ENCODE results near the gene CCDC190. TPM values are rescaled to one million over a fixed set of nuclear protein-coding genes. Genes with fewer than 3 reads are reported as not detected.

Gene CCDC190
- polyA plus RNA-seq, 3 donors = not detected

DNA sequence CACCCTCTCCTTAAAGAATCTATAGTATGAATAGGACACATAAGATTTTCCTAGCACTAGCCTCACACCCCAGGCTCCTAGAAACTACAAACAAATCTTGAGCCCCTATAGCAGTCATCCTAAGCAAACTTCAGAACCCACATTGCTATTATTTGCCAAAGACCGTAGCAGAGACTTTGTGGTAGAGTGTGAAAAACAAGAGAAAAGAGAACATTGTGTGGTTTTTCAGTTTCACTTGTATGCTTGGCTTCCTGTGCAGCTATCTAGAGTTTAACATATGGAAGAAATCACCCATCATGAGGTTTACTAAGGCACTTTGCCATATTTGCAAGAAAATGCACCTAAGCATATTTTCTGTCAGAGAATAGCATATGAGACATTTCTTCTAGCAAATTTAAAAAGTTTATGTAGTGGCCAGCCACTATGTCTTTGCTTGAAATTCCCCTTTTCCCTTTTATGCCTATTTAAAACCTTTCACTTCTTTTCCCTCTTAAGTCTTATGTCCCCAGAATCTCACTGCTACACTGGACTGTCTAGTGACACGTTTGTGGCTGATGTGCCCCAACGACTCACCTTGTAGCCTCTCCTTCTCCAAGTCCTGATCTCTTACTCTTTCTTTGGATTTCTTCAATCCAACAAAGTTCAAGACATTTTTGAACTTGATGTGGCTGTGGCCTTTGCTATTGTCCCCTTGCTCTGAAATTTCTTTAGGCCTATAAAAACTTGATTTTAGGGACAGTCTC lies 25.6 kb downstream of the CCDC190 start:
- Histone ChIP-seq H3K4me1 (ENCODE audit: control insufficient read depth in 1 of 2, insufficient read depth in 2 of 2, low read length in 2 of 2) (no peaks in the 10 kb centered on the region), H4K20me1 (ENCODE audit: insufficient read depth, low read length) (no peaks in the 10 kb centered on the region), H2AFZ (ENCODE audit: insufficient read depth, low read depth, low read length, poor library complexity, severe bottlenecking) (no peak overlapping the region), H3K79me2 (ENCODE audit: insufficient read depth, low read length) (no peaks in the 10 kb centered on the region), H3K27me3 (ENCODE audit: control insufficient read depth in 2 of 2, insufficient read depth in 2 of 2, low read length in 2 of 2) (no peaks in the 10 kb centered on the region), H3K36me3 (replicated peaks in 1 of 2; ENCODE audit: control insufficient read depth in 1 of 2, insufficient read depth in 2 of 2, low read length in 2 of 2) (no peaks in the 10 kb centered on the region), H3K9ac (ENCODE audit: insufficient read depth, low read length, poor library complexity, severe bottlenecking) (no peak overlapping the region), H3K27ac (ENCODE audit: low read depth in 1 of 2, low read length in 2 of 2) (no peak overlapping the region), H3K4me3 (replicated peaks in 1 of 3; ENCODE audit: low read depth in 2 of 3, low read length in 3 of 3) (no peak overlapping the region), H3K4me2 (replicated peaks; ENCODE audit: extremely low read depth, low read length, poor library complexity, severe bottlenecking) (no peak overlapping the region), H3K9me3 (replicated peaks in 1 of 2; ENCODE audit: control insufficient read depth in 1 of 2, insufficient read depth in 1 of 2, low read length in 2 of 2) (peaks cover 13 to 15% of the 10 kb centered on the region in 2 donors)
- DNase-seq = no peak
- Mint-ChIP-seq H3K4me3 (no peak overlapping the region), H3K9me3 (peaks cover 10 to 25% (median 18%) of the 10 kb centered on the region in 7 donors), H3K27ac (no peak overlapping the region), H3K4me1 (no peaks in the 10 kb centered on the region), H3K27me3 (ENCODE audit: low read depth in 3 of 3) (peaks cover 2 to 8% (median 4%) of the 10 kb centered on the region in 3 donors), H3K36me3 (no peaks in the 10 kb centered on the region)
- intact Hi-C loops (cut with micrococcal nuclease) = no loop called here
- TF ChIP-seq, protein P1, sequence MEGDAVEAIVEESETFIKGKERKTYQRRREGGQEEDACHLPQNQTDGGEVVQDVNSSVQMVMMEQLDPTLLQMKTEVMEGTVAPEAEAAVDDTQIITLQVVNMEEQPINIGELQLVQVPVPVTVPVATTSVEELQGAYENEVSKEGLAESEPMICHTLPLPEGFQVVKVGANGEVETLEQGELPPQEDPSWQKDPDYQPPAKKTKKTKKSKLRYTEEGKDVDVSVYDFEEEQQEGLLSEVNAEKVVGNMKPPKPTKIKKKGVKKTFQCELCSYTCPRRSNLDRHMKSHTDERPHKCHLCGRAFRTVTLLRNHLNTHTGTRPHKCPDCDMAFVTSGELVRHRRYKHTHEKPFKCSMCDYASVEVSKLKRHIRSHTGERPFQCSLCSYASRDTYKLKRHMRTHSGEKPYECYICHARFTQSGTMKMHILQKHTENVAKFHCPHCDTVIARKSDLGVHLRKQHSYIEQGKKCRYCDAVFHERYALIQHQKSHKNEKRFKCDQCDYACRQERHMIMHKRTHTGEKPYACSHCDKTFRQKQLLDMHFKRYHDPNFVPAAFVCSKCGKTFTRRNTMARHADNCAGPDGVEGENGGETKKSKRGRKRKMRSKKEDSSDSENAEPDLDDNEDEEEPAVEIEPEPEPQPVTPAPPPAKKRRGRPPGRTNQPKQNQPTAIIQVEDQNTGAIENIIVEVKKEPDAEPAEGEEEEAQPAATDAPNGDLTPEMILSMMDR (IDR thresholded peaks at IDR 0.05) = no peak
- 77% methylated on average over 2 of the region's 3 CpGs for WGBS (ENCODE audit: insufficient coverage)

DNA sequence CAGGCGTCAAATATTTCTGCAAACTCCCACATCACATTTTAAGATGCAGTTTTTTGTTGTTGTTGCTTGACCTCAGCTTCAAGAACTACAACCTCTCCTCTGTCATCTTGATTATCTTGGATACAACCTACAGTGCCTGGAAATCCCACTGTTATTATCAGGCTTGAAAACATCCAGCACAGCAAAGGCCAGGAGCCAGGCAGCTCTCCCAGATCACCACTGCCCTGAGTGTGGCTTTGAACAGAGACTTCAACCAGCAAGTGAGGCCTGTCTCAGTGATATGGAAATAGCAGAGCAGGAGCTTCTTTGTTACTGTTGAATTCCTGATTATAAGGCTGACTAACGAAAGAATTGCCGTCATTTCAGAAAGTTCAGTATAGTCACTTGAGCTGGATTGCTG lies 28.5 kb downstream of the CCDC190 start:
- intact Hi-C loops (cut with micrococcal nuclease) = no loop called here
- peaks cover 0 to 6% (median 5%) of the 10 kb centered on the region in 7 donors for H3K9me3 Mint-ChIP-seq
- H3K36me3 Mint-ChIP-seq = no peaks in the 10 kb centered on the region
- no peaks in the 10 kb centered on the region for H3K4me1 Mint-ChIP-seq
- no peaks in the 10 kb centered on the region for H3K27me3 ChIP-seq (ENCODE audit: control insufficient read depth in 2 of 2, insufficient read depth in 2 of 2, low read length in 2 of 2)
- TF ChIP-seq, protein P1 (IDR thresholded peaks at IDR 0.05) = no peak
- no peak overlapping the region for H3K27ac Mint-ChIP-seq
- H3K9me3 ChIP-seq (replicated peaks in 1 of 2; ENCODE audit: control insufficient read depth in 1 of 2, insufficient read depth in 1 of 2, low read length in 2 of 2) = no peaks in the 10 kb centered on the region
- WGBS (ENCODE audit: insufficient coverage) = no CpG with 5 or more reads among the region's 3 CpGs
- no peaks in the 10 kb centered on the region for H3K4me1 ChIP-seq (ENCODE audit: control insufficient read depth in 1 of 2, insufficient read depth in 2 of 2, low read length in 2 of 2)
- no peak overlapping the region for H2AFZ ChIP-seq (ENCODE audit: insufficient read depth, low read depth, low read length, poor library complexity, severe bottlenecking)
- no peak overlapping the region for H3K9ac ChIP-seq (ENCODE audit: insufficient read depth, low read length, poor library complexity, severe bottlenecking)
- no peak overlapping the region for H3K4me3 Mint-ChIP-seq
- no peak for DNase-seq
- no peaks in the 10 kb centered on the region for H3K79me2 ChIP-seq (ENCODE audit: insufficient read depth, low read length)
- no peaks in the 10 kb centered on the region for H4K20me1 ChIP-seq (ENCODE audit: insufficient read depth, low read length)
- H3K27me3 Mint-ChIP-seq (ENCODE audit: low read depth in 3 of 3) = peaks cover 0 to 11% (median 5%) of the 10 kb centered on the region in 3 donors
- no peak overlapping the region for H3K27ac ChIP-seq (ENCODE audit: low read depth in 1 of 2, low read length in 2 of 2)
- no peaks in the 10 kb centered on the region for H3K36me3 ChIP-seq (replicated peaks in 1 of 2; ENCODE audit: control insufficient read depth in 1 of 2, insufficient read depth in 2 of 2, low read length in 2 of 2)
- no peak overlapping the region for H3K4me3 ChIP-seq (replicated peaks in 1 of 3; ENCODE audit: low read depth in 2 of 3, low read length in 3 of 3)
- no peak overlapping the region for H3K4me2 ChIP-seq (replicated peaks; ENCODE audit: extremely low read depth, low read length, poor library complexity, severe bottlenecking)
